Parathyroid adenoma (tissue), 2 donors: ENCODE measurements around the gene PSMD13.

Experiments used
- H2AFZ ChIP-seq: fragments of 300-600 bp; sonication (generic); one replicate; pipeline ENCODE4 v1.7.0; 2017; ENCODE audit warnings: antibody characterized with exemption, mild to moderate bottlenecking
- H3K27ac ChIP-seq: fragments of 300-600 bp; sonication (generic); one replicate; pipeline ENCODE4 v1.7.0; 2017
- H3K27me3 ChIP-seq: fragments of 300-600 bp; sonication (generic); one replicate; pipeline ENCODE4 v1.7.0; 2017; ENCODE audit warnings: low read length; ENCODE audit not compliant: control insufficient read depth, insufficient read depth
- H3K36me3 ChIP-seq: fragments of 300-600 bp; sonication (generic); one replicate; pipeline ENCODE4 v1.7.0; 2017; ENCODE audit warnings: low read length; ENCODE audit not compliant: control insufficient read depth, insufficient read depth
- H3K4me1 ChIP-seq: fragments of 300-600 bp; sonication (generic); one replicate; pipeline ENCODE4 v1.7.0; 2017; ENCODE audit warnings: control low read depth
- H3K4me2 ChIP-seq: fragments of 300-600 bp; sonication (generic); one replicate; pipeline ENCODE4 v1.7.0; 2017; ENCODE audit warnings: low read length
- H3K4me3 ChIP-seq: fragments of 300-600 bp; sonication (generic); one replicate; pipeline ENCODE4 v1.7.0; 2017; ENCODE audit warnings: low read depth, low read length
- H3K79me2 ChIP-seq: fragments of 300-600 bp; sonication (generic); one replicate; pipeline ENCODE4 v1.7.0; 2017; ENCODE audit warnings: control low read depth
- H3K9ac ChIP-seq: fragments of 300-600 bp; sonication (generic); one replicate; pipeline ENCODE4 v1.7.0; 2017; ENCODE audit warnings: mild to moderate bottlenecking
- H3K9me3 ChIP-seq: fragments of 300-600 bp; sonication (generic); one replicate; pipeline ENCODE4 v1.7.0; 2017; ENCODE audit warnings: low read length; ENCODE audit not compliant: control insufficient read depth
- TF ChIP-seq, protein P1 (sequence below): fragments of 300-600 bp; sonication (generic); IDR thresholded peaks from one replicate; pipeline ENCODE4 v1.7.0; 2017; ENCODE audit warnings: antibody characterized with exemption, mild to moderate bottlenecking
- donor health status: primary hyperparathyroidism.

Gene PSMD13

DNA sequence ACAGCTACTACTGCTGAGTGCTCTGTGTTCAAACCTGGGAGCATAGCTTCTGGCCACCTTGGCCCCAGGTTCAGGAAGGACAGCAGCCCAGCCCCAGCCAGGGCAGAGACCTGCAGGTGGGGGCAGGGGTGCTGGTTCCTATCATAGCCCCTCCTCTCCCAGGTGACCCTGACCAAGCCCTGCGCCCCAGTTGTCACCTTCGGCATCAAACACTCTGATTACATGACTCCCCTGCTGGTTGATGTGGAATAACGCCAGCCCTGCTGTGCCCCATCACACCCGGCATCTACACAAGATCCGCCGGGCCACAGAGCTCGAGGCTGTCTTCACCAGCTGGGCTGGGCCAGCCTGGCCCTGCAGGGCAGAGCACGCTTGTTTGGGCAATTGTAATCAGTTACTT lies 37.0 kb upstream of the PSMD13 start:
- Histone ChIP-seq H3K9ac (no peak overlapping the region), H3K9me3 (no peaks in the 10 kb centered on the region), H3K79me2 (no peaks in the 10 kb centered on the region), H3K27me3 (no peaks in the 10 kb centered on the region), H3K4me1 (no peaks in the 10 kb centered on the region), H3K4me2 (no peak overlapping the region), H2AFZ (no peak overlapping the region), H3K36me3 (no peaks in the 10 kb centered on the region), H3K27ac (no peak overlapping the region), H3K4me3 (no peak overlapping the region)
- TF ChIP-seq, protein P1, sequence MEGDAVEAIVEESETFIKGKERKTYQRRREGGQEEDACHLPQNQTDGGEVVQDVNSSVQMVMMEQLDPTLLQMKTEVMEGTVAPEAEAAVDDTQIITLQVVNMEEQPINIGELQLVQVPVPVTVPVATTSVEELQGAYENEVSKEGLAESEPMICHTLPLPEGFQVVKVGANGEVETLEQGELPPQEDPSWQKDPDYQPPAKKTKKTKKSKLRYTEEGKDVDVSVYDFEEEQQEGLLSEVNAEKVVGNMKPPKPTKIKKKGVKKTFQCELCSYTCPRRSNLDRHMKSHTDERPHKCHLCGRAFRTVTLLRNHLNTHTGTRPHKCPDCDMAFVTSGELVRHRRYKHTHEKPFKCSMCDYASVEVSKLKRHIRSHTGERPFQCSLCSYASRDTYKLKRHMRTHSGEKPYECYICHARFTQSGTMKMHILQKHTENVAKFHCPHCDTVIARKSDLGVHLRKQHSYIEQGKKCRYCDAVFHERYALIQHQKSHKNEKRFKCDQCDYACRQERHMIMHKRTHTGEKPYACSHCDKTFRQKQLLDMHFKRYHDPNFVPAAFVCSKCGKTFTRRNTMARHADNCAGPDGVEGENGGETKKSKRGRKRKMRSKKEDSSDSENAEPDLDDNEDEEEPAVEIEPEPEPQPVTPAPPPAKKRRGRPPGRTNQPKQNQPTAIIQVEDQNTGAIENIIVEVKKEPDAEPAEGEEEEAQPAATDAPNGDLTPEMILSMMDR = no peak

DNA sequence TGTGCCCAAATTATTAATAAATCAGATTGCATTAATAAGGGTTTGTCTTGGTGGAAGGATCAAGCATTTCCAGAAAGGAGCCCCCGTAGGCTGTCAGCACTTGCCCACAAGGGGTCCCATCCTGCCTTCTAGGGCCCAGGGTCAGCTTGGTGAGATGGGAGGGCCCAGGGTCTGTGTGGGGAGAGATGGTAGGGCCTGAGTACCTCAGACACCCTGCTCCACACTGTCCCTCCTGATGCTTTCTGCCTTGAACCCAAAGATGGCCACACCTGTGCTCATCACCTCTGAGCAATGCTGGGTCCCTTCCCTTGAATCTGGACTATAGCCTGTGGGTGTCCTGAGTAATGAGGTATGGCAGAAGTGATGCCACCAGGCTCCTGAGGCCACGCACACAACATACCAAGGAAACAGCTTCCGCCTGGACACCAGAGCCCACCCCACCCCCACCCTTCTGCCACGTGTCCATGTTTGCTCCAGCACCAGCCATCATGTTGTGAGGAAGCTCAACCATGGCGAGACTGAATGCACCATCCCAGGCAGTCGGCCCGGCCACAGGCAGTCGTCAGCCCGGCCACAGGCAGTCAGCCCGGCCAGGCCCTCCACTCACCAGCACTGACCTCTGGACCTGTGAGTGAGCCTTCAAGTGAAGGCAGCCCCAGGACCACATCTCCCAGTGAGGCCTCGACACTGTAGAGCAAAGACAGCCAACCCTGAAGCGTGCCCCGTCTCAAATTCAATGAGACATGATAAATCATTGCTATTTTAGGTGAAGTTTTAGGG lies 36.4 kb upstream of the PSMD13 start:
- TF ChIP-seq, protein P1 = no peak
- no peak overlapping the region for H3K27ac ChIP-seq
- no peak overlapping the region for H3K4me3 ChIP-seq
- H3K79me2 ChIP-seq = no peaks in the 10 kb centered on the region
- no peak overlapping the region for H2AFZ ChIP-seq
- no peak overlapping the region for H3K9ac ChIP-seq
- H3K4me1 ChIP-seq = no peaks in the 10 kb centered on the region
- no peak overlapping the region for H3K4me2 ChIP-seq
- no peaks in the 10 kb centered on the region for H3K27me3 ChIP-seq
- H3K36me3 ChIP-seq = no peaks in the 10 kb centered on the region
- H3K9me3 ChIP-seq = no peaks in the 10 kb centered on the region

DNA sequence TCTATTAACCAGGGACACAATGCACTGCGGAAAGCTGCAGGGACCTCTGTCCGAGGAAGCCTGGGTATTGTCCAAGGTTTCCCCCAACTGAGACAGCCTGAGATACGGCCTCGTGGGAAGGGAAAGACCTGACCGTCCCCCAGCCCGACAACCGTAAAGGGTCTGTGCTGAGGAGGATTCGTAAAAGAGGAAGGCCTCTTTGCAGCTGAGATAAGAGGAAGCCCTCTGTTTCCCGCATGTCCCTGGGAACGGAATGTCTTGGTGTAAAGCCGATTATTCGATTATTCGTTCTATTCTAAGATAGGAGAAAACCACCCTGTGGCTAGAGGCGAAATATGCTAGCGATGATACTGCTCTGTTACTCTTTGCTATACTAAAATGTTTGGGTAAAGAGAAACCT lies 34.8 kb upstream of the PSMD13 start:
- Histone ChIP-seq H3K9ac (no peak overlapping the region), H3K4me3 (no peak overlapping the region), H3K9me3 (no peaks in the 10 kb centered on the region), H3K4me2 (no peak overlapping the region), H3K27me3 (no peaks in the 10 kb centered on the region), H3K4me1 (peaks cover 5% of the 10 kb centered on the region), H3K79me2 (peaks cover 7% of the 10 kb centered on the region), H3K36me3 (no peaks in the 10 kb centered on the region), H3K27ac (no peak overlapping the region), H2AFZ (no peak overlapping the region)
- TF ChIP-seq, protein P1 = no peak

DNA sequence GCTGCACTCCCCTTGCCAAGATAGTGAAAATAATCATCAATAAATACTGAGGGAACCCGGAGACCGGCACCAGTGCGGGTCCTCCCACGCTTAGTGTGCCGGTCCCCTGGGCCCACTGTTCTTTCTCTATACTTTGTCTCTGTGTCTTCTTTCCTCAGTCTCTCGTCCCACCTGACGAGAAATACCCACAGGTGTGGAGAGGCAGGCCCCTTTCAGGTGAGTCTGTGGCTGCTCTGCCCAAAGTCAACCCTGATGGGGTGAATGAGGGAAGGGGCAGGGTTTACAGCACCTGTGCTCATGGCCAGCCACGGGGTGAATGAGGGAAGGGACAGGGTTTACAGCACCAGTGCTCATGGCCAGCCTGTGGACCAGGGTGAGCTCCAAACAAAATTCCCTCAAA lies 34.3 kb upstream of the PSMD13 start:
- no peak overlapping the region for H3K9ac ChIP-seq
- no peak overlapping the region for H3K4me2 ChIP-seq
- TF ChIP-seq, protein P1 = no peak
- H2AFZ ChIP-seq = no peak overlapping the region
- no peaks in the 10 kb centered on the region for H3K9me3 ChIP-seq
- peaks cover 5% of the 10 kb centered on the region for H3K4me1 ChIP-seq
- H3K36me3 ChIP-seq = no peaks in the 10 kb centered on the region
- peaks cover 7% of the 10 kb centered on the region for H3K79me2 ChIP-seq
- no peak overlapping the region for H3K4me3 ChIP-seq
- H3K27me3 ChIP-seq = no peaks in the 10 kb centered on the region
- no peak overlapping the region for H3K27ac ChIP-seq
